AG08395 (cell line): ENCODE measurements around the gene TPBGL.

Source experiments
- DNase-seq: peaks from one replicate; pipeline ENCODE4 v3.0.0; 2012; ENCODE audit warnings: mixed read lengths, low spot score

The TPBGL gene

DNA sequence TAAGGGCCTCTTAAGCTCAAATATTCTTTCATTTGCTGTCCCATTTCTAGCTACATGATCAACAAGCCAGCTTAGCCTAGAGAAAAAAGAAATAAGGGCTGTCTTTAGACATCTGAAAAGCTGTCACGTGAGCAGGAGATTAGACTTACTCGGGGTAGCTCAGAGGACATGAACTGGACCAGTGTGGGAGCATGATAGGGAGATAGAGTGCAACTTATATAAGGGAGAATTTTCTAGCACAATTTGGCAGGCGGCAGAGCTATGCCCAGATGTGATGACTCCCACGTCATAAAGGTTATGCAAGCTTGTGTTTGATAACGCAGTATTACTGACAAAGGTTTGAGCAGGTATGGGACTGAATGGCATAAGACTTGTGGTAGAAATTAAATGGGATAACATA is 28.2 kb upstream of the TPBGL start:
- no peak for DNase-seq

- DNase-seq, result peak; percentile 80
Observed at GRCh38 chr11:75214411-75214821, 26.2 kb upstream of the TPBGL start.

- no peak for DNase-seq
Observed at GRCh38 chr11:75214843-75215242, 25.7 kb upstream of the TPBGL start.

DNA sequence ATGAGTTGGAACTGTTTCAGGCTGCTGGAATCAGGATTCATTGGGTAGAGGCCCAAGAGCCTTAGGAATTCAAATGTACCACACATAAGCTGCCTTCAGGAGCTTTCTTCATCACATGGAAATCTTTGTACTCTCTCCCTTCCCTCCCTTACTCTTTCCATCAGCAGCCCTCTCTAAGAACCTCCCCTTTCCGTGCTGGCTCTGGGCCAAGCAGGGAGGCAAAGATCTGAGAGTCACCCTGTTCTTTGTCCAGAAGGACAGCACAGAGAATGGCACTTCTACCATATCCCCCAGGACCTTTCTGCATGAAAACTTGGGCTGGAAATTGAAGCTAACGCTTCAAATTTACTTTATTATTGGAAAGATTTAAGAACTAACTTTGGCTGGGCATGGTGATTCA is 20.7 kb upstream of the TPBGL start:
- DNase-seq, result no peak

- DNase-seq, result no peak
Observed at GRCh38 chr11:75223954-75224643, 16.5 kb upstream of the TPBGL start.

DNA sequence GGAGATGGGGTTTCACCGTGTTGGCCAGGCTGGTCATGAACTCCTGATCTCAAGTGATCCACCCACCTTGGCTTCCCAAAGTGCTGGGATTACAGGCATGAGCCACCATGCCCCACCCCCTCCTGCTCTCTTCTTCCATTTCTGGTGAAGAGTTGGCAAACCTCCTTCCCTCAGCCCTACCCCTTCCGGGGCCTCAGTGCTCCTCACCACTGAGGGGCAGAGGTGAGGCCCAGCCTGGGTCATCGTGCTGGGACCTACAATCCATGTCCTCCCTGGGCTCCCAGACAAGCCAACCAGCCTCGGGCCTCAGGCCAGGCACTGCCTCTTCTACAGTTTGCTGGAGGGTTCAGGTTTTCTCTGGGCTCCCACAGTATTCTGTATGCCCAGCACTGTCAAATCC is 14.8 kb upstream of the TPBGL start:
- no peak for DNase-seq

DNA sequence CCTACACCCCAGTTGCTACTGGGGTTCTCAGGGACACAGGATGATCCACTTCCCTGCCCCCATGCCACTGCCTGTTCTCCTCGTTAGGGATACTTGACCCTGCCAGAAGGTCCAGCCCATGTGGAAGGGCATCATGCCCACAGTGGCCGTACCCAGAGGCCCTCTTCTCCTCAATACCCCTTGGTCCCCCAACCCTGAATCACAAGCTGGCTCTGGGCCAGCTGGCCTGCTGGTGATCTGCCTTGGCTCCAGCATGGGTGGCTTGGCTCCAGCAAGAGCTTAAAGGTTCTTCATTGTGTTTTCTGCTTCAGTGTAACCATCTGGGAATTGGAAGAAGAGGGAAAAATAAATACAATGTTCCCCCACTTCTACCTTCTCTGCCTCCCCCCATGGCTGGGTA is 11.1 kb upstream of the TPBGL start:
- no peak for DNase-seq

GRCh38 chr11:75230621-75231020 is 10.0 kb upstream of the TPBGL start:
- DNase-seq, result no peak

GRCh38 chr11:75233754-75234172 is 6.8 kb upstream of the TPBGL start:
- DNase-seq, result peak; percentile 55

- DNase-seq, result no peak
Observed at GRCh38 chr11:75236062-75236461, 4.5 kb upstream of the TPBGL start.

DNA sequence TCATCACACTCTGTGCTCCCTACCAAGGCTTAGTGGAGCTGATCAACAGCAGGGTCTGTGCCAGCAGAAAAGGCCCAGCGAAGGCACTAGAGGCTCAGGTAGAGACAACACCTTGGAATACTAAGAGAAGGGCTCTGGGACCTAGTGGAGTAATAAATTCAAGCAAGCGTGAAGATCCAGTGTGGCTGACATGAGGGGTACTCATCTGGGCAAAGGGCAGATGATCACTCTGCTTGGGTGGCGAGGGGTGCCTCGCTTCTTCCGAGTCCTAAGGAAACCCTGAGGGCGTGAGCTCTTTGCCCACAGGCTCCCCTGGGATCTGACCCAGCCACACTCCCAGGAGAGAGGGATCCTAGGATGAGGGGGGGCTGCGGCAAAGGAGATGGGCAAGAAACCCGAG is 3.5 kb upstream of the TPBGL start:
- no peak for DNase-seq

DNA sequence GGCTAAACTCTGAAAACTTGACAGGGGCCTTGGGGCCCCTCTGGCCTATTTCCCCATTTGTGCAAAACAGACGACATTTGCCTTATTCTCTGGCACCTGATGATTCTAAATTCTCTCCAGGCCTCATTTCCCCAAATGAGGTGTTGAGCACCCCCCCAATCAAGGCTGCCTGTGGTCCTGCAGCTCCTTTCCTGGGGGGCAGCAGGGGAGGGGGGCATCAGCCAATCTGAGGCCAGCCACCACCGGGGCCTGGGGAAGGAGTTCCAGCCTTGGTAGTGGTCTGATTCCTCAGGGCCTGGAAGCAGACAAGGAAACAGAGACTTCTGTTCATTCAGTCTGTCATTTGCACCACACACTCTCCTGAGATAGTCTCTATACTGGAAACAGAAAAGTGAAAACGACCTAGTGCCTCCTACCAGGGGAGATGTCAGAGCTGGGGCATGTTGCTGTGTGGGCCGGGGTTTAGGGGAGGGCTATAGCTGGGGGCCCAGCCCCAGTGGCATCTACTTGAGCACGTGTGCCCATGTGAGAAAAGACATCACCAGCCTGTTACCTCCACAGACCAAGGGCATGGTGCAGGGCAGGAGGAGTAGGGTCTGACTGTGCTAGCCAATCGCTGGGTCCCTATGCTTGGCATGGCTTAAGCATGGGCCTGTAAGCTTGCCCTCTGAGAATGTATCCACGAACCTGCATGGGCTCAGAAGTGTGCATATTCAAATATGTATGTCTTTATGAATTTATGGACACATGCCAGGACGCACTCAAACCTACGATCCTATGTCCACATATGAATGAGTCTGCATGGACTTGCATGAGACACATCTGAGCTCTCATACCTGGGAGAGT is 1.8 kb upstream of the TPBGL start:
- no peak for DNase-seq

- DNase-seq, result no peak
Observed at GRCh38 chr11:75239531-75240290, 863 bp upstream of the TPBGL start.

DNA sequence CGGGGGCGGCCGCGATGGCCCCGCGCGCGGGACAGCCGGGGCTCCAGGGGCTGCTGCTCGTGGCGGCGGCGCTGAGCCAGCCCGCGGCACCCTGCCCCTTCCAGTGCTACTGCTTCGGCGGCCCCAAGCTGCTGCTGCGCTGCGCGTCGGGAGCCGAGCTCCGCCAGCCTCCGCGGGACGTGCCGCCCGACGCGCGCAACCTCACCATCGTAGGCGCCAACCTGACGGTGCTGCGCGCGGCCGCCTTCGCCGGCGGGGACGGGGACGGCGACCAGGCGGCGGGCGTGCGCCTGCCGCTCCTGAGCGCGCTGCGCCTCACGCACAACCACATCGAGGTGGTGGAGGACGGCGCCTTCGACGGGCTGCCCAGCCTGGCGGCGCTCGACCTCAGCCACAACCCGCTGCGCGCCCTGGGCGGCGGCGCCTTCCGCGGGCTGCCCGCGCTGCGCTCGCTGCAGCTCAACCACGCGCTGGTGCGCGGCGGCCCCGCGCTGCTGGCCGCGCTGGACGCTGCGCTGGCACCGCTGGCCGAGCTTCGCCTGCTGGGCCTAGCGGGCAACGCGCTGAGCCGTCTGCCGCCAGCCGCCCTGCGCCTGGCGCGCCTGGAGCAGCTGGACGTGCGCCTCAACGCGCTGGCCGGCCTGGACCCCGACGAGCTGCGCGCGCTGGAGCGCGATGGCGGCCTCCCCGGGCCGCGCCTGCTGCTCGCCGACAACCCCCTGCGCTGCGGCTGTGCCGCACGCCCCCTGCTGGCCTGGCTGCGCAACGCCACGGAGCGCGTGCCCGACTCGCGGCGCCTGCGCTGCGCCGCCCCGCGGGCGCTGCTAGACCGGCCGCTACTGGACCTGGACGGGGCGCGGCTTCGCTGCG is 697 bp downstream of the TPBGL start:
- DNase-seq, result peak; percentile 96

GRCh38 chr11:75241906-75242644 is 1.5 kb downstream of the TPBGL start:
- DNase-seq, result no peak

GRCh38 chr11:75242722-75243600 is 2.4 kb downstream of the TPBGL start:
- DNase-seq, result no peak

GRCh38 chr11:75244052-75244814 is 3.7 kb downstream of the TPBGL start:
- DNase-seq, result no peak

GRCh38 chr11:75245356-75246005 is 4.9 kb downstream of the TPBGL start:
- DNase-seq, result no peak
